Measurements from ENCODE around the gene TOM1L2. TPM values are rescaled to one million over a fixed set of nuclear protein-coding genes. Genes with fewer than 3 reads are reported as not detected.
A peak's percentile ranks its signal among the peaks of the same experiment; 100 is the strongest.

TOM1L2 gene
- total RNA-seq, 1 donor from 2014 or later = 19.4 TPM

- TF ChIP-seq CTCF (conservative IDR thresholded peaks at IDR 0.05; ENCODE audit: low read depth, low read length) = no peak
- no peak overlapping the region for H3K4me3 ChIP-seq (ENCODE audit: low read depth, low read length)
- no peak for DNase-seq (ENCODE audit: low read depth)
Observed at GRCh38 chr17:17897442-17897841, 74.8 kb downstream of the TOM1L2 start.

GRCh38 chr17:17896746-17897145 is 75.5 kb downstream of the TOM1L2 start:
- TF ChIP-seq CTCF (conservative IDR thresholded peaks at IDR 0.05; ENCODE audit: low read depth, low read length) = no peak
- no peak for DNase-seq (ENCODE audit: low read depth)
- no peak overlapping the region for H3K4me3 ChIP-seq (ENCODE audit: low read depth, low read length)

- DNase-seq (ENCODE audit: low read depth) = no peak
- TF ChIP-seq CTCF (conservative IDR thresholded peaks at IDR 0.05; ENCODE audit: low read depth, low read length) = no peak
- no peak overlapping the region for H3K4me3 ChIP-seq (ENCODE audit: low read depth, low read length)
Observed at GRCh38 chr17:17893801-17894644, 78.2 kb downstream of the TOM1L2 start.

GRCh38 chr17:17892731-17893130 is 79.5 kb downstream of the TOM1L2 start:
- H3K4me3 ChIP-seq (ENCODE audit: low read depth, low read length) = no peak overlapping the region
- DNase-seq (ENCODE audit: low read depth) = no peak
- no peak for TF ChIP-seq CTCF (conservative IDR thresholded peaks at IDR 0.05; ENCODE audit: low read depth, low read length)

DNA sequence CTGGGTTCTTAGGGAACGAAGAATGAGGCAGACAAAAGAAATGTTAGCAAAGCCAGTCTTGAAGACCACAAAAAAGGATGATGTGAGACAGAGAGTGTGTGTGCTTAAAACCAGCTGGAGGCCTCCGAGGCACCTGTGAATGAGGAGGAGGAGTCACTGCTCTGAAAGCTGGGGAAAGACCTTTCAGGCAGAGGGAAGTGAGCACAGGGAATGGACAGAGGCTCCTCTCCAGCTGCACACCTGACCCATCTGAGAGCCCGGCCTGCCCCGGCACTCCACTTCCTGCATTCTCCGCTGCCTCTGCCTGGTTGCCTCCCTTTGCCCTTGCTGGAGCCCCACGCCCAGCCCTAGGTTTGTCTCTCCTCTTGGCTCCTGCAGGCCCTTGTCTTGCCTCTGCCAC is 80.2 kb downstream of the TOM1L2 start:
- no peak for TF ChIP-seq CTCF (conservative IDR thresholded peaks at IDR 0.05; ENCODE audit: low read depth, low read length)
- H3K4me3 ChIP-seq (ENCODE audit: low read depth, low read length) = no peak overlapping the region
- DNase-seq (ENCODE audit: low read depth) = no peak

DNA sequence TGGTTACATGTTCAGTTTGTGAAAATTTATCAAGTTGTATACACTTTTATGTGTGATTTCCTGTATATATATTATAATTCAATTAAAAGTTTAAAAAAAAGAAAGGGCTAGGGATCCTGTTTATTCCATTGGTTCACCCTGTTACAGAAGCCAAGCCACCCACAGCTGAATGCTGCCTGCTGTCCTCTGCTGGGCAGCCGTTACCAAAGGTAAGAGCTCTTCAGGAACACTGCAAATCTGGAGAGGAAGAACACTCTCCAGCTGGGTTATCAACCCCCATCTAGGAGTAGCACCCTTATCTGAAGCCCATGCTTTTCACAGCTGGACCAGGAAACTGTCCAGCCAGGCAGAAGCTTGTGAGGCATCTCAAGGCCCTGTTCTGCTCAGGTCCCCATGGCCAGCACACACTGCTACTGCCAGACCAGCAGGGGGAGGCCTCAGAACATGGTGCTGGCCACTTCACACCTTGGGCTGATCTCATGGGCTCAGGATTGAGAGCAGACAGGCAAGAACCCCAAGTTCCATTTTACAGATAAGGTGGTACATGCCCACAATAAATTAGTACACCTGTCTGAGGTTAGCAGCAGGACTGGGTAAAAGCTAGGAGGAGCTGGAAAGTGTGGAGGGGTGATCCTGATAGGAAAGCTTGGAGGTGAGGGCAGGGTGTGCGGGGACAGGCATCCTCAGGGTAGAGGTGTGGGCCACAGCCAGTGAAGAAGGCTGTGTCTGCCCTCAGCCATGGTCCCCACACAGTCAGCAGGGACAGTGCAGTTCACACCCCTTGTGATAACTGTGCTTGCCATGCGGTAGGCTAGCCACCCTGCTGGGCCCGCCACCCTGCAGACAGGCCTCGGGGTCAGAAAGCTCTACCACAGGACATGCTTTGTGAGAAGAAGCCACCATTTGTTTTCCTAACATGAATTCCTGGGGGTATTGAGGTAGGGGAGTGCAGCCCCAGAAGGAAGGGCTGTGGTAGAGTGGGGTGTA is 81.1 kb downstream of the TOM1L2 start:
- peak; percentile 95 for TF ChIP-seq CTCF (conservative IDR thresholded peaks at IDR 0.05; ENCODE audit: low read depth, low read length)
- H3K4me3 ChIP-seq (ENCODE audit: low read depth, low read length) = no peak overlapping the region
- DNase-seq (ENCODE audit: low read depth) = no peak
